Testis (tissue), 3 donors: ENCODE data around the gene PITX2. TPM values are rescaled to one million over a fixed set of nuclear protein-coding genes. Genes with fewer than 3 reads are reported as not detected.
A peak's percentile ranks its signal among the peaks of the same experiment; 100 is the strongest.

Source experiments
- DNase-seq: peaks from one replicate; pipeline ENCODE4 v3.0.0-alpha.2; 2019
- H3K27ac ChIP-seq, 2 donors: fragments of 200-600 bp; sonication (generic); one replicate each; pipeline ENCODE4 v1.5.1; 2019
- H3K27me3 ChIP-seq: fragments of 200-600 bp; sonication (generic); one replicate; pipeline ENCODE4 v1.5.1; 2019
- H3K36me3 ChIP-seq: fragments of 200-600 bp; sonication (generic); one replicate; pipeline ENCODE4 v1.5.1; 2017; ENCODE audit warnings: low read depth; ENCODE audit errors: missing control alignments
- H3K4me1 ChIP-seq: fragments of 200-600 bp; sonication (generic); one replicate; pipeline ENCODE4 v1.5.1; 2019
- H3K4me3 ChIP-seq, 2 donors: fragments of 200-600 bp; sonication (generic); one replicate each; pipeline ENCODE4 v1.5.1; 2017 to 2019
- H3K9me3 ChIP-seq: fragments of 200-600 bp; sonication (generic); one replicate; pipeline ENCODE4 v1.5.1; 2017
- POLR2A ChIP-seq: fragments of 450-650 bp; IDR thresholded peaks from one replicate; pipeline ENCODE4 v1.6.1; 2017; ENCODE audit warnings: antibody characterized with exemption, mild to moderate bottlenecking, moderate library complexity
- WGBS, 2 donors: methylation state at CpG; one replicate each; pipeline ENCODE4 v1.1.5; 2018; 5-methylcytosine and 5-hydroxymethylcytosine counted together
- intact Hi-C: fragments of 100-400 bp; cut with DNase I; formaldehyde crosslinking; loops from one replicate; pipeline ENCODE4 v1.15.1; 2023; ENCODE audit warnings: low total_unique reads
- polyA plus RNA-seq: library from polyadenylated mRNA; stranded (reverse); fragments of 350-450 nt; fragmentation: Illumina TruSeq; extraction: RNeasy Lipid Tissue Mini Kit (QIAGEN cat#74804); gene quantifications from one replicate; pipeline ENCODE4 v1.2.3, GENCODE V29; 2014; ENCODE audit warnings: low read depth, low replicate concordance; ENCODE audit not compliant: insufficient read depth
- total RNA-seq, 2 donors: library from RNA; depleted of rRNA; stranded (reverse); fragments of >200 nt; gene quantifications; one replicate each; pipeline ENCODE4 v1.2.3, GENCODE V29; 2016
- TF ChIP-seq, protein P1 (sequence below), 3 experiments: fragments of 450-650 bp in 2 of 3; fragments of 200-600 bp in 1 of 3; sonication (generic) in 1 of 3; IDR thresholded peaks; one replicate each; pipeline ENCODE4 v1.5.1; 2016 to 2019; ENCODE audit warnings: antibody characterized with exemption in 3 of 3, mild to moderate bottlenecking in 2 of 3, moderate library complexity in 1 of 3

Gene PITX2
- total and polyA plus RNA-seq, 3 donors from 2014 or later = 0.93 to 2.6 (median 2.3) TPM

DNA sequence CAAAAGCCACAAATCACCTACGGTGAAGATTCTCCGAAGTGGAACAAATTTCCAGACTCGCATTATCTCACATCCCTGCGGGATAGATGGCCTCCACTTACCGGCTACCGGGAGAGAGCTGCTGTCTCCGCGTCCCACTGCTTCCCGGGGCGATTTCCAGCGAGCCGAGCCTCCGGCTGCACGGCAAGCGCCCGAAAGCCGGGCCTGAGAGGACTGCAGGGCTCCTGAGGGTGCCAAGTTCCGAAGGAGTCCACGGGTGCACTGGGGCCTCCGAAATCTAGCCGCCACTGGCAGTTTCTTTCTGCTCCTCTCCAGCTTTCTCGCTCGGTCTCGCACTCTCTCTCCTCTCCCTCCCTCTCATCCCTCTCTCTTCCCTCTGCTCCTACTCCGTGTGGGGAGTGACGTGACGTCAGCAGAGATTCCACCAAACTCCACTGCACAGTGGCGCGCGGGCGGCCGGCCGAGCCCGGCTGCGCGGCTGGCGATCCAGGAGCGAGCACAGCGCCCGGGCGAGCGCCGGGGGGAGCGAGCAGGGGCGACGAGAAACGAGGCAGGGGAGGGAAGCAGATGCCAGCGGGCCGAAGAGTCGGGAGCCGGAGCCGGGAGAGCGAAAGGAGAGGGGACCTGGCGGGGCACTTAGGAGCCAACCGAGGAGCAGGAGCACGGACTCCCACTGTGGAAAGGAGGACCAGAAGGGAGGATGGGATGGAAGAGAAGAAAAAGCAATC is 14.0 kb upstream of the PITX2 start:
- intact Hi-C loops = no loop called here

GRCh38 chr4:110636171-110636679 is 13.3 kb upstream of the PITX2 start:
- Histone ChIP-seq H3K4me1 (peaks cover 4% of the 10 kb centered on the region), H3K27me3 (no peaks in the 10 kb centered on the region), H3K27ac (no peak overlapping the region), H3K4me3 (no peak overlapping the region), H3K9me3 (no peaks in the 10 kb centered on the region), H3K36me3 (no peaks in the 10 kb centered on the region)
- no peak for TF ChIP-seq POLR2A
- TF ChIP-seq, protein P1, sequence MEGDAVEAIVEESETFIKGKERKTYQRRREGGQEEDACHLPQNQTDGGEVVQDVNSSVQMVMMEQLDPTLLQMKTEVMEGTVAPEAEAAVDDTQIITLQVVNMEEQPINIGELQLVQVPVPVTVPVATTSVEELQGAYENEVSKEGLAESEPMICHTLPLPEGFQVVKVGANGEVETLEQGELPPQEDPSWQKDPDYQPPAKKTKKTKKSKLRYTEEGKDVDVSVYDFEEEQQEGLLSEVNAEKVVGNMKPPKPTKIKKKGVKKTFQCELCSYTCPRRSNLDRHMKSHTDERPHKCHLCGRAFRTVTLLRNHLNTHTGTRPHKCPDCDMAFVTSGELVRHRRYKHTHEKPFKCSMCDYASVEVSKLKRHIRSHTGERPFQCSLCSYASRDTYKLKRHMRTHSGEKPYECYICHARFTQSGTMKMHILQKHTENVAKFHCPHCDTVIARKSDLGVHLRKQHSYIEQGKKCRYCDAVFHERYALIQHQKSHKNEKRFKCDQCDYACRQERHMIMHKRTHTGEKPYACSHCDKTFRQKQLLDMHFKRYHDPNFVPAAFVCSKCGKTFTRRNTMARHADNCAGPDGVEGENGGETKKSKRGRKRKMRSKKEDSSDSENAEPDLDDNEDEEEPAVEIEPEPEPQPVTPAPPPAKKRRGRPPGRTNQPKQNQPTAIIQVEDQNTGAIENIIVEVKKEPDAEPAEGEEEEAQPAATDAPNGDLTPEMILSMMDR (IDR thresholded peaks at IDR 0.05) = no peak
- WGBS, 2 donors = 7 to 10% methylated on average over 12 of the region's 12 CpGs
- intact Hi-C loops = no loop called here
- no peak for DNase-seq

More for the DNA sequence above, 14.0 kb upstream of the PITX2 start:
- H3K27ac ChIP-seq = no peak overlapping the region
- H3K27me3 ChIP-seq = no peaks in the 10 kb centered on the region
- no peak for DNase-seq
- H3K9me3 ChIP-seq = no peaks in the 10 kb centered on the region
- peak overlapping the region in 1 of 2 donors; percentile 4 for H3K4me3 ChIP-seq
- peaks cover 4% of the 10 kb centered on the region for H3K4me1 ChIP-seq
- H3K36me3 ChIP-seq = no peaks in the 10 kb centered on the region
- TF ChIP-seq POLR2A = no peak
- TF ChIP-seq, protein P1 (IDR thresholded peaks at IDR 0.05) = no peak
- 2 to 3% methylated on average over 23 to 56 of the region's 56 CpGs for WGBS, 2 donors

- no peak overlapping the region for H3K27ac ChIP-seq
Measured at GRCh38 chr4:110635163-110635865, 12.4 kb upstream of the PITX2 start.

GRCh38 chr4:110634350-110635162 is 11.7 kb upstream of the PITX2 start:
- DNase-seq = no peak
- Histone ChIP-seq H3K27me3 (no peaks in the 10 kb centered on the region), H3K4me1 (peaks cover 4% of the 10 kb centered on the region), H3K27ac (no peak overlapping the region), H3K4me3 (peak overlapping the region in 1 of 2 donors; percentile 4), H3K9me3 (no peaks in the 10 kb centered on the region), H3K36me3 (no peaks in the 10 kb centered on the region)
- intact Hi-C loops = no loop called here
- 24 to 25% methylated on average over 11 of the region's 11 CpGs for WGBS, 2 donors
- TF ChIP-seq, protein P1 (IDR thresholded peaks at IDR 0.05) = no peak
- no peak for TF ChIP-seq POLR2A

More at GRCh38 chr4:110635163-110635865, 12.4 kb upstream of the PITX2 start:
- Histone ChIP-seq H3K4me1 (peaks cover 4% of the 10 kb centered on the region), H3K9me3 (no peaks in the 10 kb centered on the region), H3K36me3 (no peaks in the 10 kb centered on the region), H3K27me3 (no peaks in the 10 kb centered on the region), H3K4me3 (no peak overlapping the region)
- no peak for DNase-seq
- 20 to 24% methylated on average over 7 of the region's 7 CpGs for WGBS, 2 donors
- TF ChIP-seq, protein P1 (IDR thresholded peaks at IDR 0.05) = no peak
- no peak for TF ChIP-seq POLR2A
- intact Hi-C loops = no loop called here
